NCI-H146 treated with DMSO at 0.1 percent for 48 hours (cell line): ENCODE data around the gene SPRR2D.
"Not testable (repeated sequence)": the region's sequence is repeated elsewhere in the genome, so short reads cannot be mapped to it uniquely, and the experiment has no call there.

Experiments used
- DNase-seq: peaks from one replicate; lab custom pipeline; 2025; ENCODE audit not compliant: unreplicated experiment; lab: John Stamatoyannopoulos, UW

SPRR2D gene

DNA sequence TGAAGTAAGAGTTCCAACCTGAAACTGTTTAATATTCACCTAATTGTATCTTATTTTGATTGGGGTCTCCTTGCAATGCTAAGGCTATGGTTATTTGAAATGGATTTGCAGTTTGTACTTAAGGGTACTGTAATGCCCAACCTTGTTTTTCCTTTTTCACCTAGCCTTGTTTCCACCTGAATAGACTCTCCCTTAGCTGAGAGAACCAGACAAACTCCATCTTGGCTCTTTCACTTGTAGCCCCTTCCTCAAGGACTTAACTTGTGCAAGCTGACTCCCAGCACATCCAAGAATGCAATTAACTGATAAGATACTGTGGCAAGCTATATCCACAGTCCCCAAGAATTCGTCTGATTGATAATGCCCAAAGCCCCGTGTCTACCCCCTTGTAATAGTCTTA lies 19.1 kb downstream of the SPRR2D start:
- DNase-seq: not testable (repeated sequence)

- DNase-seq: not testable (repeated sequence)
Observed at GRCh38 chr1:153011235-153011758, 29.6 kb downstream of the SPRR2D start.

- no peak for DNase-seq
Observed at GRCh38 chr1:153001382-153001781, 39.5 kb downstream of the SPRR2D start, which contains the start of gene SPRR3. Gene SPRR3, plus strand, starts transcription at chr1:153001749. Its CDS starts 1,272 bp downstream, at chr1:153003021.

DNA sequence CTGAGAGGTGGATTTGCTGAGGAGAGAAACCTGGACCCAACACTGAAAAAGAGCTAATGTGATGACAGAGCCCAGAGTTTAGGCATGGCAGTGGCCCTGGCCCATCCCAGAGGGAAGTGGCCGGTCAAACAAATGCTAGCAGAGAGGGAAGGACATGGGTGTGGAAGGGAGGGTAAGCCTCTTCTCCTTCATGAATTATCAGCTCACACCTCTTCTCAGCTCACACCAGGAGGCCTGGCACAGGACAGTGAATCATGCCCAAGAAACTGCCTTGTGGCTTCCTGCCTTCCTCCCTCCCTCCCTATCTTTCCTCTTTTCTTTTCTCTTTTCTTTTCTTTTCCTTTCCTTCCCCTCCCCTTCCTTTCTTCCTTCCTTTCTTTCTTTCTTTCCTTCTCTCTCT lies 40.6 kb downstream of the SPRR2D start:
- DNase-seq: no peak

DNA sequence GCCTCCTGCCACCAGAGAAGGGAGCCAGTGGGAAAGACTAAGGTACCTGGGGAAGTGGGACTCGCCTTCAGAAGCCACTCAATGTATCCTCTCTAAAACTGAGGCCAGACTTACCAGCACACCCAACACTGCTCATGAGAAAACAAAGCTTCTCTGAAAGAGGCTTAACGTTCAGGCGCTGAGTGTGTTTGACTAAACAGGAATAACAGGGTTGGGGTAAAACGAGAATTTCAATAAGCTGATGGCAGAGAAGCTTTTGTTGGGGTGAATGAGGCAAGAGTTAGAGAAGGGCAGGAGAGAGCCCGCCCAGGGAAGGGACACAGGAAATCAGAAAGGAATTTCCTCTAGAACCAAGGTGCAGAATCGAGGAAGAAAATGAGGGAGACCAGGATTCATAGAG lies 41.1 kb downstream of the SPRR2D start:
- no peak for DNase-seq

GRCh38 chr1:152998476-152998875 lies 42.4 kb downstream of the SPRR2D start:
- no peak for DNase-seq

DNA sequence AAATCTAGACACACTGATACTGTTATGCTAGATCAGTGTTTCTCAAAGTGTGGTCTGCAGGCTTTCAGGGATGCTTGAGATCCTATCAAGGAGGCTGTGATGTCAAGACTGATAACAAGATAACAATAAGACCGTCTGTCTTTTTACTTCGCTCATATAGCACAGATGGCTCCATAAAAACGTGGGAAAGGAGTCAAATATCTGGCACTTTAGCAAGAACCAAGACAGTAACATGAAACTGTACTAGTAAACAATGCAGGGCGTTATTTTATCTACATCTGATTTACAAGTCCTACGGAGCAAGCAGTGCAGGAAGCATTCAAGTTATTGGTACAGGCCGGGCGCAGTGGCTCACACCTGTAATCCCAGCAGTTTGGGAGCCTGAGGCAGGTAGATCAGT lies 43.0 kb downstream of the SPRR2D start:
- DNase-seq: no peak

DNA sequence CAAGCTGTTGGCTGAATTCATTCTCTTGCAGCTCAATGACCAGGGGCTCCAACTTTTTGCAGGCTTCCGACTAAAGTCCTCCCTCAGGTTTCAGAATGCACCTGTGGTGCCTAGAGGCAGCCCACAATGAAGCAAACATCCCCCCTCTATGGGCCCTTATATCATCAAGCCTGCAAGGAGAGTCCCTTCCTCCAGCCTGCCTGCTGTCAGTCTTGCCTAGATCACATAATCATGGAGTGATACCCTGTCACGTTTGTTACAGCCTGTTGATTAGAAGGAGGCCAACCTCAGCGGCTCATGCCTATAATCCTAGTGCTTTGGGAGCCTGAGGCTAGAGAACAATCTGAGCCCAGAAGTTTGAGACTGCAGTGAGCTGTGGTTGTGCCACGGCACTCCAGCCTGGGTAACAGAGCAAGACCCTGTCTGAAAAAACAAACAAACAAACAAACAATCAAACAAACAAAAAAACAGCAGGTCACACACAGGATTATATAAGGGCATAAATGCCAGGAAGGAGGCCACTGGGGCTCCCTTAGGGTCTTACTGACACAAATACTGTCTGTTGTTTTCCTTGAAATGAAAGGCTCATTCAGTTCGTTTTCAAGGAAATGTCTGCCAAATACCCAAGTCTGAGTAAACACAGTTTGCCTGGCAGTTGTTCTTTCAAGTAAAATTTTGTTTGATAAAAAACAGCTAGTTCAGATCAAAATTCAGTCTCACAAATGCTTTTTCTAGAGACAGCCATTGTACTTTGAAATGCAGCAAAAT lies 44.1 kb downstream of the SPRR2D start:
- no peak for DNase-seq

DNA sequence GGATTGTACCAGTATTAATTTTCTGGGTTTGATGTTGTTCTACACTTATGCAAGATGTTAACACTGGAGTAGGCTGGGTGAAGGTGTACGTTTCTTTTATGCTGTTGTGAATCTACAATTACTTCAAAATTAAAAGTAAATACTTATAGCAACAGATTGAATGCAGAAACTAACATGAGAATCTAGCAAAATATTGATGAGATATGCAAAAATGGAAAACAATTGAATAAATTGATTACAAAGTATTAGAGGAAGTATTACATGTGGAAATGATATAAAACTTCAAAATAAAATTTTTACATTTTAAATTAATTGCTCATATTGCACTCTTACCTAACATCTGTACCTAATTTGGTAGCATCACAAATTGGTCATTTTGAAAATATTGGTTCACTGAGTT lies 45.1 kb downstream of the SPRR2D start:
- no peak for DNase-seq

DNA sequence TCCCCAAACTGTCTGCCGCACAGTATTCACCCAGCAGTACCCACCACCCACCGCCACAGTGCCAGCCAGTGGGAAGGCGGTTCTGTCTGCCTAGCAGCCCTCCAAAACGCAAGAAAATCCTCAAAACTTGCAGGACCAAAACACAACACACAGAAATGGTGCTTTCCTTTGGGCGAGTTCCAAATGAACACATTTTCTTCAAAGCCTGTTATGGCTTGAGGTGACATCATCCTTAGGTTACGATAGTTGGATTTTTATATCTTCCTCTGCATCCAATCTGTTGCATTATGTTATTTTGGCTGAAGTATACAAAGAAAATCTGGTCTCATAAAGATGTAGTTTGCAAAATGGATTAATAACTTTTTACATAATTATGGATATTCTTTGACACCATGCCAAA lies 47.7 kb downstream of the SPRR2D start:
- no peak for DNase-seq
